Kidney epithelial cell (primary cell): ENCODE results near the gene RPL10A. TPM values are rescaled to one million over a fixed set of nuclear protein-coding genes. Genes with fewer than 3 reads are reported as not detected.
"Not testable (repeated sequence)": the region's sequence is repeated elsewhere in the genome, so short reads cannot be mapped to it uniquely, and the experiment has no call there.

Source experiments
- DNase-seq: peaks from one replicate; pipeline ENCODE4 v3.0.0-alpha.2; 2010; ENCODE audit warnings: low read depth
- H3K27me3 ChIP-seq: 2 replicates; pipeline ENCODE4 v1.6.0; 2011; ENCODE audit warnings: low read length; ENCODE audit not compliant: control insufficient read depth, insufficient read depth
- H3K36me3 ChIP-seq: 2 replicates; pipeline ENCODE4 v1.5.1; 2011; ENCODE audit warnings: low read length; ENCODE audit not compliant: control insufficient read depth, insufficient read depth
- H3K4me3 ChIP-seq: 2 replicates; pipeline ENCODE4 v1.5.1; 2011; ENCODE audit warnings: low read depth, mild to moderate bottlenecking, control low read depth, low read length
- total RNA-seq: library from RNA; depleted of rRNA; stranded (reverse); fragments of >200 nt; gene quantifications from 2 replicates; pipeline ENCODE4 v1.2.3, GENCODE V29; 2015
- TF ChIP-seq, protein P1 (sequence below): IDR thresholded peaks from 2 replicates; pipeline ENCODE4 v1.5.1; 2011; ENCODE audit warnings: mild to moderate bottlenecking, moderate library complexity, low read length, control low read depth, inconsistent platforms; ENCODE audit not compliant: insufficient read depth, poor library complexity, severe bottlenecking

RPL10A gene
- total RNA-seq, 1 donor from 2014 or later: 1,851 TPM

DNA sequence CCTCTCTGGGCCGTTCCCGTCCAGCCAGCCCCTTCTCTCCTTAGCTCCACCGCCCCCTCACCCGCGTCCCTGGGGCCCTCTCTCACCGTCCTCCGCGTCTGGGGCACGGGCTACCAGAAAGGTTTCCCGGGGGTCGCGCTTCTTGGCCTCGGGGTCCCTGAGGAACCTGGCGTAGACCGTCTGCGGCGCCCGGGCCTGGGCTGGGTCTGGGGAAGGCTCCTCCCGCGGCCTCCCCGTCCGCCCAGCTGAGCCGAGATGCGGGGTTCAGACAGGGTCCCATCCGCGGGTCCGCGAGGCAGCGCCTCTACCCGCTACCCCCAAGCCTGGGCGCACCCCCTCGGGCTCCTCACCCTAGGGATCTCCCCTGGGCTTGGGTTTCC lies 43.4 kb downstream of the RPL10A start:
- no peak for DNase-seq
- Histone ChIP-seq H3K27me3 (peaks cover 33% of the 10 kb centered on the region), H3K36me3 (no peaks in the 10 kb centered on the region), H3K4me3 (no peak overlapping the region)
- TF ChIP-seq, protein P1, sequence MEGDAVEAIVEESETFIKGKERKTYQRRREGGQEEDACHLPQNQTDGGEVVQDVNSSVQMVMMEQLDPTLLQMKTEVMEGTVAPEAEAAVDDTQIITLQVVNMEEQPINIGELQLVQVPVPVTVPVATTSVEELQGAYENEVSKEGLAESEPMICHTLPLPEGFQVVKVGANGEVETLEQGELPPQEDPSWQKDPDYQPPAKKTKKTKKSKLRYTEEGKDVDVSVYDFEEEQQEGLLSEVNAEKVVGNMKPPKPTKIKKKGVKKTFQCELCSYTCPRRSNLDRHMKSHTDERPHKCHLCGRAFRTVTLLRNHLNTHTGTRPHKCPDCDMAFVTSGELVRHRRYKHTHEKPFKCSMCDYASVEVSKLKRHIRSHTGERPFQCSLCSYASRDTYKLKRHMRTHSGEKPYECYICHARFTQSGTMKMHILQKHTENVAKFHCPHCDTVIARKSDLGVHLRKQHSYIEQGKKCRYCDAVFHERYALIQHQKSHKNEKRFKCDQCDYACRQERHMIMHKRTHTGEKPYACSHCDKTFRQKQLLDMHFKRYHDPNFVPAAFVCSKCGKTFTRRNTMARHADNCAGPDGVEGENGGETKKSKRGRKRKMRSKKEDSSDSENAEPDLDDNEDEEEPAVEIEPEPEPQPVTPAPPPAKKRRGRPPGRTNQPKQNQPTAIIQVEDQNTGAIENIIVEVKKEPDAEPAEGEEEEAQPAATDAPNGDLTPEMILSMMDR: no peak

DNA sequence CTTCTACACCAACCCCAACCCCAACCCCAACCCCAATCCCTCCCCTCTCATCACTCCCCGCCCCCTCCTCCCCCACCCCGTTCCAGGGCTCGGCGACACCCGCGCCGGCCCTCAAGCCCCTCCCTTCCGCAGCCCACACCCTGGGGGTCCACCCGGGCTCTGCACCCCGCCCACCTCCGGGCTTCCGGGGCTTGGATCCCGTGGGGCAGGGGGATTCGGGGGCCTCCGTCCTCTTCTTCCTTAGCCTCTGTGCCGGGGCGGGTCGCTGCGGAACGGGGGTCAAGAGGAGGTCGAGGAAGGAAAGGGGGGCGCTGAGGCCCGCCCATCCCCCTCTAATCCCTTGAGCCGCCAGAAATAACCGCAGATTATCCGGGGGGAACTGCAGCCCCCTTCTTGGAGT lies 43.8 kb downstream of the RPL10A start:
- TF ChIP-seq, protein P1: no peak
- no peak overlapping the region for H3K4me3 ChIP-seq

DNA sequence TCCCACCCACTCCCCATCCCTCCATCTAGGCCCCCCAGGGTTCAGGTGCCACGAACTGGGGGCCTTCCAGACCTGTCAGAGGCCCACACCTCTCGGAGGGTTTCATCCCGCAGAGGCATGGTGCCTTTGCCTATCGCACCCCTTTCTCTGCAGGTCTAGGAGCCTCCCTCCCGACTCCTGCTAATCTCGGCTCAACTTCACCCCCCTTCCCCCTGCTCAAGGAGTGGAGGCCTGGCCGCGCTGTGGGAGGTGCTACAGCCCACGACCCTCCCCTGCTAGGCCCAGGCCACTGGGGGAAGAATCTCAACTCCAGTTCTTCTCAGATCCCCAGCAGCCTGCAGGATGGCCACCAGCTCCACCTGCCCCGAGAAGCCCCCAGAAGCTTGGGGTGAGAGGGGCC lies 44.5 kb downstream of the RPL10A start, which contains the start of gene TULP1:
TULP1 (minus strand) TSS at position 157 of the 400 bp plus-strand sequence; CDS start at position 119, 38 bp downstream.
- TF ChIP-seq, protein P1: no peak
- Histone ChIP-seq H3K4me3 (no peak within 1 kb of the TSS), H3K27me3 (peaks cover 33% of the 10 kb centered on the region), H3K36me3 (no peaks in the 10 kb centered on the region)
- DNase-seq: no peak

More for the DNA sequence above, 43.8 kb downstream of the RPL10A start:
- DNase-seq: no peak
- Histone ChIP-seq H3K27me3 (peaks cover 33% of the 10 kb centered on the region), H3K36me3 (no peaks in the 10 kb centered on the region)

DNA sequence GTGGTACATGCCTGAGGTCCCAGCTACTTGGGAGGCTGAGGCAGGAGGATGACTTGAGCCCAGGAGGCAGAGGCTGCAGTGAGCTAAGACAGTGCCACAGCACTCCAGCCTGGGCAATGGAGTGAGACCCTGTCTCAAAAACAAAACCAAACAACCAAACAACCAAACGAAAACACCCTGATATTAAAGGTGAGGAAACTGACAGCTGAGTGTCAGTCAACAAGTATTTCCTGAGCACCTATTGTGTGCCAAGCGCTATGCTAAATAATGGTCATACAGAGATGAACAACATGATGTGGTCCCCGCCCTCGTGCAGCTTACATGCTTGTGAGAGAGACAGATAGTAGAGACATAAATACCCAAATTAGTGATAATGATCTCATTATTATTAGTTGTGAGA lies 46.4 kb downstream of the RPL10A start:
- TF ChIP-seq, protein P1: no peak
- Histone ChIP-seq H3K27me3 (peaks cover 24% of the 10 kb centered on the region), H3K4me3 (no peak overlapping the region), H3K36me3 (no peaks in the 10 kb centered on the region)
- DNase-seq: no peak

DNA sequence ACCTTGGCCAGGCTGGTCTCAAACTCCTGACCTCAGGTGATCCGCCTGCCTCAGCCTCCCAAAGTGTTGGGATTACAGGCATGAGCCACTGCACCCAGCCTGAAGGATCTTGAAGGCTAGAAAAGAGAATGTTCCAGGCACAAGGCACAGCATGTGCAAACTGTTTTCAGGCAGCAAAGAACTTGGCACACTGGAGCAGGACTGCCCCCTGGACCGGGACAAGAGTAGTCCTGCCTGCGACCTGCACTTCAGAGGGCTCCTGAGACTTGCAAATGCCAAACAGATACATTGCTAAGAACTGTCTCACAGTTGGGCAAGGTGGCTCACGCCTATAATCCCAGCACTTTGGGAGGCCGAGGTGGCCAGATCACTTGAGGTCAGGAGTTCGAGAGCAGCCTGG lies 47.7 kb downstream of the RPL10A start:
- H3K4me3 ChIP-seq, DNase-seq, H3K36me3 ChIP-seq: not testable (repeated sequence)
- H3K27me3 ChIP-seq: peaks cover 16% of the 10 kb centered on the region

DNA sequence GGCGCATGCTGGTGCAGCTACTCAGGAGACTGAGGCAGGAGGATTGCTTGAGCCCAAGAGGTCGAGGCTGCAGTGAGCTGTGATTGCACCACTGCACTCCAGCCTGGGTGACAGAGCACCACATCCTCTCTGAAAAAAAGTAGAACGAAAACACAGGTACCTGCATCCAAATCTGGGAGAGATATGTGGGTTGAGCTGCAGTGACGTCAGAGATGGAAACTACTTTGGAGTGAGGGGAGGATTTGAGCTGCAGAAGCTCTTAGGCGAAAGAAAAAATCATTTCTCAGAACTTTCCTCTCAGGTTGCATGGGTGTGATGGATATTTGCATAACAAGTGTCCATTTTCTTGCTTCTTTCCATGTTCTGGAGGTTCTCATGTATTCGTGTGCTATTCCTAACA lies 48.5 kb downstream of the RPL10A start:
- TF ChIP-seq, protein P1: no peak
- H3K36me3 ChIP-seq: no peaks in the 10 kb centered on the region
- peaks cover 12% of the 10 kb centered on the region for H3K27me3 ChIP-seq
- no peak overlapping the region for H3K4me3 ChIP-seq
- no peak for DNase-seq

DNA sequence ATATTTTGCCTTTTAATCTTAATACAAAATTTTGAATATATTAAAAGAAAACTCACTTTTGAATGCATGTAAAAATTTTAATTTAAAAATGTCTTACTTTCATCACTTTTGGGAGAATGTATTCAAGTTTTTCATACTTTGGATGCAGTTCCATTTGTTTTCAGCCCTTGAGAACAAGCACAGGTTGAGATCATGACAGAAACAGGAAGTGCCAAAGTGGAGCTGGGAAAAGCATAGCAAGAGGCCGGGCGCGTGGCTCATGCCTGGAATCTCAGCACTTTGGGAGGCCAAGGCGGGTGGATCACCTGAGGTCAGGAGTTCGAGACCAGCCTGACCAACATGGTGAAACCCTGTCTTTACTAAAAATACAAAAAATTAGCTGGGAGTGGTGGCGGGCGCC lies 49.8 kb downstream of the RPL10A start:
- not testable (repeated sequence) for H3K27me3 ChIP-seq, H3K4me3 ChIP-seq, DNase-seq

More for the DNA sequence above, 49.8 kb downstream of the RPL10A start:
- not testable (repeated sequence) for H3K36me3 ChIP-seq
